H1 (cell line): Measurements from ENCODE around the gene RS1. TPM values are rescaled to one million over a fixed set of nuclear protein-coding genes. Genes with fewer than 3 reads are reported as not detected.

Experiments
- ATF2 ChIP-seq: IDR thresholded peaks from 2 replicates; pipeline ENCODE4 v1.6.1; 2012; ENCODE audit warnings: low read length, inconsistent platforms
- MAX ChIP-seq: IDR thresholded peaks from 2 replicates; pipeline ENCODE4 v1.6.1; 2012; ENCODE audit warnings: inconsistent platforms
- polyA plus RNA-seq, 7 experiments: library from polyadenylated mRNA; depleted of rRNA in 3 of 7; stranded (reverse) in 5 of 7; unstranded in 2 of 7; fragments of >200 nt in 5 of 7; fragments of 200-250 nt in 2 of 7; gene quantifications; 1 replicate in 5 of 7; 2 replicates in 1 of 7; 4 replicates in 1 of 7; pipeline versions ENCODE4 v1.2.1 to v1.2.3, GENCODE V29; 2011 to 2013; ENCODE audit warnings: missing spikeins in 2 of 7, mixed read lengths in 2 of 7
- total RNA-seq: library from RNA; stranded (reverse); fragmentation: NEBNext Ultra II Directional; extraction: Animal tissue kit (Norgen Biotek cat#: 25700); gene quantifications from 2 replicates; pipeline ENCODE4 v1.2.1, GENCODE V29; 2021

Gene RS1
- total and polyA plus RNA-seq, 2 of the 8 experiments (the other 6 are each of a cell fraction or from before 2014, with no cell fraction given): 0.03 TPM; not detected in 1

- TF ChIP-seq MAX (no peak), ATF2 (no peak)
Measured at GRCh38 chrX:18692541-18692940, 20.6 kb upstream of the RS1 start (continued).
